ENCODE measurements around the gene SLC30A9. TPM values are rescaled to one million over a fixed set of nuclear protein-coding genes. Genes with fewer than 3 reads are reported as not detected.

The SLC30A9 gene
- total RNA-seq, 1 experiment from 2014 or later, result 55.8 TPM

- CTCF ChIA-PET, result no interaction called here
- DNase-seq (ENCODE audit: low spot score), result no peak
- no peak overlapping the region for H3K27ac ChIP-seq (ENCODE audit: low read depth, low read length, poor library complexity, severe bottlenecking)
- H3K36me3 ChIP-seq (ENCODE audit: insufficient read depth, low read length, poor library complexity, severe bottlenecking), result no peaks in the 10 kb centered on the region
- intact Hi-C loops (cut with micrococcal nuclease; ENCODE audit: unreplicated experiment), result no loop called here
- peaks cover 44% of the 10 kb centered on the region for H3K27me3 ChIP-seq (replicated peaks; ENCODE audit: insufficient read depth, low read depth, low read length, poor library complexity)
- no peaks in the 10 kb centered on the region for H3K9me3 ChIP-seq (ENCODE audit: low read depth, low read length, poor library complexity, severe bottlenecking)
- no TSS peak for BruUV-seq (replicated peaks)
- H3K4me3 ChIP-seq (ENCODE audit: low read depth, low read length, poor library complexity, severe bottlenecking), result no peak overlapping the region
- no peaks in the 10 kb centered on the region for H3K4me1 ChIP-seq (ENCODE audit: insufficient read depth, low read length, poor library complexity, severe bottlenecking)
- TF ChIP-seq CTCF (conservative IDR thresholded peaks at IDR 0.05; ENCODE audit: low read depth, low read length) (no peak), EZH2 (IDR thresholded peaks at IDR 0.05; ENCODE audit: borderline replicate concordance, low read depth, low read length, poor library complexity, severe bottlenecking) (no peak)
- POLR2A ChIA-PET (ENCODE audit: low non-redundant PET), result no interaction called here
Observed at GRCh38 chr4:42122237-42122636, 131.9 kb downstream of the SLC30A9 start.

GRCh38 chr4:42123071-42123644 is 132.8 kb downstream of the SLC30A9 start:
- intact Hi-C loops (cut with micrococcal nuclease; ENCODE audit: unreplicated experiment), result no loop called here
- Histone ChIP-seq H3K9me3 (ENCODE audit: low read depth, low read length, poor library complexity, severe bottlenecking) (no peaks in the 10 kb centered on the region), H3K27me3 (replicated peaks; ENCODE audit: insufficient read depth, low read depth, low read length, poor library complexity) (peaks cover 35% of the 10 kb centered on the region), H3K4me1 (ENCODE audit: insufficient read depth, low read length, poor library complexity, severe bottlenecking) (no peaks in the 10 kb centered on the region), H3K36me3 (ENCODE audit: insufficient read depth, low read length, poor library complexity, severe bottlenecking) (no peaks in the 10 kb centered on the region), H3K27ac (ENCODE audit: low read depth, low read length, poor library complexity, severe bottlenecking) (no peak overlapping the region), H3K4me3 (ENCODE audit: low read depth, low read length, poor library complexity, severe bottlenecking) (no peak overlapping the region)
- BruUV-seq (replicated peaks), result no TSS peak
- ChIA-PET CTCF (no interaction called here), POLR2A (ENCODE audit: low non-redundant PET) (no interaction called here)
- TF ChIP-seq CTCF (conservative IDR thresholded peaks at IDR 0.05; ENCODE audit: low read depth, low read length) (no peak), EZH2 (IDR thresholded peaks at IDR 0.05; ENCODE audit: borderline replicate concordance, low read depth, low read length, poor library complexity, severe bottlenecking) (no peak)
- no peak for DNase-seq (ENCODE audit: low spot score)

- ChIA-PET POLR2A (ENCODE audit: low non-redundant PET) (no interaction called here), CTCF (no interaction called here)
- Histone ChIP-seq H3K27ac (ENCODE audit: low read depth, low read length, poor library complexity, severe bottlenecking) (no peak overlapping the region), H3K9me3 (ENCODE audit: low read depth, low read length, poor library complexity, severe bottlenecking) (no peaks in the 10 kb centered on the region), H3K4me3 (ENCODE audit: low read depth, low read length, poor library complexity, severe bottlenecking) (no peak overlapping the region), H3K36me3 (ENCODE audit: insufficient read depth, low read length, poor library complexity, severe bottlenecking) (no peaks in the 10 kb centered on the region), H3K27me3 (replicated peaks; ENCODE audit: insufficient read depth, low read depth, low read length, poor library complexity) (peaks cover 26% of the 10 kb centered on the region), H3K4me1 (ENCODE audit: insufficient read depth, low read length, poor library complexity, severe bottlenecking) (no peaks in the 10 kb centered on the region)
- no TSS peak for BruUV-seq (replicated peaks)
- TF ChIP-seq CTCF (conservative IDR thresholded peaks at IDR 0.05; ENCODE audit: low read depth, low read length) (no peak), EZH2 (IDR thresholded peaks at IDR 0.05; ENCODE audit: borderline replicate concordance, low read depth, low read length, poor library complexity, severe bottlenecking) (no peak)
- intact Hi-C loops (cut with micrococcal nuclease; ENCODE audit: unreplicated experiment), result no loop called here
- DNase-seq (ENCODE audit: low spot score), result no peak
Observed at GRCh38 chr4:42132099-42132498, 141.8 kb downstream of the SLC30A9 start.
